Fibroblast of the aortic adventitia (primary cell): ENCODE measurements around the gene RTN4. TPM values are rescaled to one million over a fixed set of nuclear protein-coding genes. Genes with fewer than 3 reads are reported as not detected.

Experiments
- DNase-seq: peaks from one replicate; pipeline ENCODE4 v3.0.0-alpha.2; 2010; ENCODE audit warnings: low read depth
- H3K4me3 ChIP-seq: 2 replicates; pipeline ENCODE4 v1.5.1; 2011; ENCODE audit warnings: low read depth, mild to moderate bottlenecking, control low read depth, low read length, moderate library complexity
- CTCF ChIP-seq: IDR thresholded peaks from 2 replicates; pipeline ENCODE4 v1.5.1; 2011; ENCODE audit warnings: mild to moderate bottlenecking, low read length, control low read depth, inconsistent platforms; ENCODE audit not compliant: insufficient read depth
- total RNA-seq: library from RNA; depleted of rRNA; stranded (reverse); fragments of >200 nt; gene quantifications from 2 replicates; pipeline ENCODE4 v1.2.3, GENCODE V29; 2012; ENCODE audit warnings: low replicate concordance

RTN4 gene
- total RNA-seq, 1 donor: 357 TPM

GRCh38 chr2:54967269-54967668, 83.0 kb downstream of the RTN4 start:
- H3K4me3 ChIP-seq: no peak overlapping the region
- DNase-seq: no peak
- TF ChIP-seq CTCF: no peak

GRCh38 chr2:54966837-54967236, 83.4 kb downstream of the RTN4 start:
- TF ChIP-seq CTCF: no peak
- no peak overlapping the region for H3K4me3 ChIP-seq
- DNase-seq: no peak

GRCh38 chr2:54966165-54966832, 84.0 kb downstream of the RTN4 start:
- no peak for TF ChIP-seq CTCF
- H3K4me3 ChIP-seq: no peak overlapping the region
- no peak for DNase-seq

- TF ChIP-seq CTCF: no peak
Measured at GRCh38 chr2:54965425-54965824, 84.8 kb downstream of the RTN4 start.

GRCh38 chr2:54964816-54965215, 85.4 kb downstream of the RTN4 start:
- no peak for TF ChIP-seq CTCF
- no peak for DNase-seq
- no peak overlapping the region for H3K4me3 ChIP-seq

More at GRCh38 chr2:54965425-54965824, 84.8 kb downstream of the RTN4 start:
- no peak for DNase-seq
- no peak overlapping the region for H3K4me3 ChIP-seq

GRCh38 chr2:54964271-54964670, 86.0 kb downstream of the RTN4 start:
- peak; percentile 25 for DNase-seq
- TF ChIP-seq CTCF: no peak
- no peak overlapping the region for H3K4me3 ChIP-seq

GRCh38 chr2:54963476-54963875, 86.8 kb downstream of the RTN4 start:
- TF ChIP-seq CTCF: no peak
- no peak overlapping the region for H3K4me3 ChIP-seq
- DNase-seq: no peak
